ENCODE results near the gene ACKR3.

Gene ACKR3

DNA sequence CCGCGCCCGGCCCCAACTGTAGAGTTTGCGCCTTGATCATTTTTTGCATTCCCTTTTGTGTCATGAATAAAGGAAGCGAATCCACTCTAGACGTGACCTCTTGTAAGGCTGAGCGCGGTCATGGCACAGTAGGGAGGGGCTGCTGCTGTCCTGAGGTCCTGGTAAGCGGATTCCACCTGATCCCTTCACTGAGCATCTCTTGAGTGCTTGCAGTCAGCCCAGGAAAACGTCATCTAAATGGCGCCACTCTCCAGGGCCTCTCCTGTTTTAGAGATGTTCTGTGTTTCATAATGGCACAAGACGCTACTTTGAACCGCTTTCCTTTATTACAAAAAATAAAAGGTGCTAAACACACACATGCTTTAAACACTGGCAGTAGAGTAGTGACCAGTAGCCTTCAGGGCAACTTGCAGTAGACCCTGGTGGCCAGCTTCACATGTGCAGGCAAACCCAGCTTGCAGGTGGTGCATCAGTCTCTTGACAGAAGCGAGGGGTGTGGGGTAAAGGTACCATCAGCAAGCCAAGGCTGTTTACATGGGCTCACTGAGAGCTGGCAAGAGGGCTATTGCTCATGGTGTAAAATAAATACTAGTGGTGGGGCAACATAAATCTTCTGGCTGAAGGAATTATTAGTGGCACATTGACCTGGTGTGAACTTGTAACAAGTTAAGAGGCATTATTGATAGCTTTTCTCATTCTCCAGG lies 43.0 kb upstream of the ACKR3 start:
- TF ChIP-seq GABPA (IDR thresholded peaks at IDR 0.05; ENCODE audit: low read depth) (no peak), SPI1 (IDR thresholded peaks at IDR 0.05; ENCODE audit: borderline replicate concordance, low read depth) (no peak), POLR2AphosphoS5 (IDR thresholded peaks at IDR 0.05; ENCODE audit: low read depth) (no peak)
- TF ChIP-seq, protein P1, sequence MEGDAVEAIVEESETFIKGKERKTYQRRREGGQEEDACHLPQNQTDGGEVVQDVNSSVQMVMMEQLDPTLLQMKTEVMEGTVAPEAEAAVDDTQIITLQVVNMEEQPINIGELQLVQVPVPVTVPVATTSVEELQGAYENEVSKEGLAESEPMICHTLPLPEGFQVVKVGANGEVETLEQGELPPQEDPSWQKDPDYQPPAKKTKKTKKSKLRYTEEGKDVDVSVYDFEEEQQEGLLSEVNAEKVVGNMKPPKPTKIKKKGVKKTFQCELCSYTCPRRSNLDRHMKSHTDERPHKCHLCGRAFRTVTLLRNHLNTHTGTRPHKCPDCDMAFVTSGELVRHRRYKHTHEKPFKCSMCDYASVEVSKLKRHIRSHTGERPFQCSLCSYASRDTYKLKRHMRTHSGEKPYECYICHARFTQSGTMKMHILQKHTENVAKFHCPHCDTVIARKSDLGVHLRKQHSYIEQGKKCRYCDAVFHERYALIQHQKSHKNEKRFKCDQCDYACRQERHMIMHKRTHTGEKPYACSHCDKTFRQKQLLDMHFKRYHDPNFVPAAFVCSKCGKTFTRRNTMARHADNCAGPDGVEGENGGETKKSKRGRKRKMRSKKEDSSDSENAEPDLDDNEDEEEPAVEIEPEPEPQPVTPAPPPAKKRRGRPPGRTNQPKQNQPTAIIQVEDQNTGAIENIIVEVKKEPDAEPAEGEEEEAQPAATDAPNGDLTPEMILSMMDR (IDR thresholded peaks at IDR 0.05; ENCODE audit: insufficient read depth, low read length), result no peak
- TF ChIP-seq, protein P2, sequence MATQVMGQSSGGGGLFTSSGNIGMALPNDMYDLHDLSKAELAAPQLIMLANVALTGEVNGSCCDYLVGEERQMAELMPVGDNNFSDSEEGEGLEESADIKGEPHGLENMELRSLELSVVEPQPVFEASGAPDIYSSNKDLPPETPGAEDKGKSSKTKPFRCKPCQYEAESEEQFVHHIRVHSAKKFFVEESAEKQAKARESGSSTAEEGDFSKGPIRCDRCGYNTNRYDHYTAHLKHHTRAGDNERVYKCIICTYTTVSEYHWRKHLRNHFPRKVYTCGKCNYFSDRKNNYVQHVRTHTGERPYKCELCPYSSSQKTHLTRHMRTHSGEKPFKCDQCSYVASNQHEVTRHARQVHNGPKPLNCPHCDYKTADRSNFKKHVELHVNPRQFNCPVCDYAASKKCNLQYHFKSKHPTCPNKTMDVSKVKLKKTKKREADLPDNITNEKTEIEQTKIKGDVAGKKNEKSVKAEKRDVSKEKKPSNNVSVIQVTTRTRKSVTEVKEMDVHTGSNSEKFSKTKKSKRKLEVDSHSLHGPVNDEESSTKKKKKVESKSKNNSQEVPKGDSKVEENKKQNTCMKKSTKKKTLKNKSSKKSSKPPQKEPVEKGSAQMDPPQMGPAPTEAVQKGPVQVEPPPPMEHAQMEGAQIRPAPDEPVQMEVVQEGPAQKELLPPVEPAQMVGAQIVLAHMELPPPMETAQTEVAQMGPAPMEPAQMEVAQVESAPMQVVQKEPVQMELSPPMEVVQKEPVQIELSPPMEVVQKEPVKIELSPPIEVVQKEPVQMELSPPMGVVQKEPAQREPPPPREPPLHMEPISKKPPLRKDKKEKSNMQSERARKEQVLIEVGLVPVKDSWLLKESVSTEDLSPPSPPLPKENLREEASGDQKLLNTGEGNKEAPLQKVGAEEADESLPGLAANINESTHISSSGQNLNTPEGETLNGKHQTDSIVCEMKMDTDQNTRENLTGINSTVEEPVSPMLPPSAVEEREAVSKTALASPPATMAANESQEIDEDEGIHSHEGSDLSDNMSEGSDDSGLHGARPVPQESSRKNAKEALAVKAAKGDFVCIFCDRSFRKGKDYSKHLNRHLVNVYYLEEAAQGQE (IDR thresholded peaks at IDR 0.05; ENCODE audit: insufficient replicate concordance, low read depth), result no peak
- H3K27ac ChIP-seq (replicated peaks), result no peak overlapping the region
- no peaks in the 10 kb centered on the region for H3K27me3 ChIP-seq (ENCODE audit: insufficient read depth, poor library complexity, severe bottlenecking)
- no peak overlapping the region for H3K4me3 ChIP-seq (replicated peaks; ENCODE audit: insufficient read depth, low read length)
- DNase-seq (ENCODE audit: low read depth in 1 of 2, low spot score in 1 of 2), result no peak

DNA sequence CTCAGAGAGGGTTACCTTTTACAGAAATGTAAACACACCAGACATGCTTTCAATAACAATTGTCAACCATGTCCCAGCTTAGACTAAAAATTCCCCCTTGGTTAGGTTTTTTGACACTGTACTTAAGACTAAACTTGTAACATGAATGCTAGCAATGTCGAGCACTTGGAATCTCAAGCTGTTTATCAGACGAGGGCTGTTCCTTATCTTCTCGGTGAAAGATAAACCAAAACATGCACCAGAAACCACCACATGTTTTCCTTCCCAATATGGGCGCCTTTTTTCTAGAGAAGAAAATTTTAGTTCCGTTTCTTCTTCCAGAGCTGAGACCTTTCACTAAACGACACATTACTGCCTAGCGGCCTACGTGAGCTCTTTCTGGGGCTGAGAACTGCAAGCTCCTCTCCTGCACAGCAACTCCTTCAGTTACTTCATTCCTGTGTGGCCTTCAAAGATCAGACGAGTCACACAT lies 42.4 kb upstream of the ACKR3 start:
- TF ChIP-seq GABPA (IDR thresholded peaks at IDR 0.05; ENCODE audit: low read depth), result no peak
- TF ChIP-seq, protein P1 (IDR thresholded peaks at IDR 0.05; ENCODE audit: insufficient read depth, low read length), result no peak
- no peak for TF ChIP-seq POLR2AphosphoS5 (IDR thresholded peaks at IDR 0.05; ENCODE audit: low read depth)
- TF ChIP-seq, protein P2 (IDR thresholded peaks at IDR 0.05; ENCODE audit: insufficient replicate concordance, low read depth), result no peak
- no peak for TF ChIP-seq SPI1 (IDR thresholded peaks at IDR 0.05; ENCODE audit: borderline replicate concordance, low read depth)
- no peak overlapping the region for H3K27ac ChIP-seq (replicated peaks)
- no peak for DNase-seq (ENCODE audit: low read depth in 1 of 2, low spot score in 1 of 2)
- no peaks in the 10 kb centered on the region for H3K27me3 ChIP-seq (ENCODE audit: insufficient read depth, poor library complexity, severe bottlenecking)
- H3K4me3 ChIP-seq (replicated peaks; ENCODE audit: insufficient read depth, low read length), result no peak overlapping the region

DNA sequence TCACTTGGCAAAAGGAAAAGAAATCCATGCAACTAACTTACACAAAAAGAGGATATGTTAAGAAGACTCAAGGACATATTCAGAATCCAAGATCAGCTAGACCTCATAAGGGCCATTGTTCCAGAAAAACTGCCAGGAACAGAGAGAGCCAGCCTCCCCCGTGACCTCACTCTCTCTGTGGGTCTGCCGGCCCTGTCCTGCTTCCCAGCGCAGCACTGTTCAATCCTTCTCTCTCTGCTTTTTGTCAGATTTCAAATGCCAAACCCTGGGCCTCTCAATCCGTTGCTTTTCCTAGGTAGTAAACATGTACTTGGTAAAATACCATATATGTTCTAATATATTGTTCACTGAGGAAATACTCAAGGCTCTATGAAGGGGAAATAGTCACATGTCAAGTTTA lies 40.0 kb upstream of the ACKR3 start:
- H3K27me3 ChIP-seq (ENCODE audit: insufficient read depth, poor library complexity, severe bottlenecking), result no peaks in the 10 kb centered on the region
- H3K4me3 ChIP-seq (replicated peaks; ENCODE audit: insufficient read depth, low read length), result no peak overlapping the region
- DNase-seq (ENCODE audit: low read depth in 1 of 2, low spot score in 1 of 2), result no peak
- TF ChIP-seq, protein P1 (IDR thresholded peaks at IDR 0.05; ENCODE audit: insufficient read depth, low read length), result no peak
- TF ChIP-seq POLR2AphosphoS5 (IDR thresholded peaks at IDR 0.05; ENCODE audit: low read depth), result no peak
- TF ChIP-seq, protein P2 (IDR thresholded peaks at IDR 0.05; ENCODE audit: insufficient replicate concordance, low read depth), result no peak
- H3K27ac ChIP-seq (replicated peaks), result no peak overlapping the region
